Caco-2 (cell line): ENCODE measurements around the gene LRRTM4. TPM values are rescaled to one million over a fixed set of nuclear protein-coding genes. Genes with fewer than 3 reads are reported as not detected.

Experiments used
- BruUV-seq: library from RNA; stranded (reverse); fragments of 400-500 nt; replicated peaks from 2 replicates; lab custom pipeline; 2021; lab: Mats Ljungman, UMichigan
- CTCF ChIA-PET: fragments of 300-600 bp; sonication (Branson Sonifier 250); formaldehyde crosslinking; loops from one replicate; lab custom pipeline; 2022; ENCODE audit warnings: antibody characterized with exemption; lab: Charles Lee
- POLR2A ChIA-PET: fragments of 300-600 bp; sonication (Branson Sonifier 250); formaldehyde crosslinking; loops from one replicate; lab custom pipeline; 2022; ENCODE audit warnings: antibody characterized with exemption; lab: Charles Lee
- DNase-seq, 2 experiments: peaks; one replicate each; pipeline versions ENCODE4 v3.0.0 to v3.0.0-alpha.2; 2020 to 2022
- H3K27me3 ChIP-seq: replicated peaks from 2 replicates; pipeline ENCODE4 v1.6.0; 2011; ENCODE audit warnings: low read length; ENCODE audit not compliant: control insufficient read depth, insufficient read depth
- H3K36me3 ChIP-seq: 2 replicates; pipeline ENCODE4 v1.5.1; 2011; ENCODE audit warnings: low read length; ENCODE audit not compliant: control insufficient read depth, insufficient read depth
- H3K4me1 ChIP-seq: fragments of 250-450 bp; sonication (Bioruptor Pico); 2 replicates; pipeline ENCODE4 v1.5.1; 2020; ENCODE audit warnings: mild to moderate bottlenecking
- H3K4me3 ChIP-seq: 2 replicates; pipeline ENCODE4 v1.5.1; 2011; ENCODE audit warnings: low read depth, mild to moderate bottlenecking, control low read depth, low read length
- H3K9me3 ChIP-seq: fragments of 250-450 bp; sonication (Bioruptor Pico); 2 replicates; pipeline ENCODE4 v1.5.1; 2020; ENCODE audit warnings: mild to moderate bottlenecking, moderate library complexity
- H3K27ac Mint-ChIP-seq: one replicate; pipeline ENCODE4 v1.8.0; 2022; ENCODE audit warnings: mixed read lengths; ENCODE audit not compliant: unreplicated experiment
- H3K27me3 Mint-ChIP-seq: one replicate; pipeline ENCODE4 v1.8.0; 2022; ENCODE audit warnings: mixed read lengths; ENCODE audit not compliant: insufficient read depth, unreplicated experiment
- H3K36me3 Mint-ChIP-seq: one replicate; pipeline ENCODE4 v1.8.0; 2022; ENCODE audit warnings: mild to moderate bottlenecking, mixed read lengths; ENCODE audit not compliant: insufficient read depth, unreplicated experiment
- H3K4me1 Mint-ChIP-seq: one replicate; pipeline ENCODE4 v1.8.0; 2022; ENCODE audit warnings: low read depth, mixed read lengths; ENCODE audit not compliant: unreplicated experiment
- H3K4me3 Mint-ChIP-seq: one replicate; pipeline ENCODE4 v1.8.0; 2022; ENCODE audit warnings: mild to moderate bottlenecking, moderate library complexity, mixed read lengths; ENCODE audit not compliant: unreplicated experiment
- H3K9me3 Mint-ChIP-seq: one replicate; pipeline ENCODE4 v1.8.0; 2022; ENCODE audit warnings: mixed read lengths; ENCODE audit not compliant: unreplicated experiment
- intact Hi-C: fragments of 100-400 bp; cut with micrococcal nuclease; formaldehyde crosslinking; loops from one replicate; pipeline ENCODE4 v1.10.0; 2022; ENCODE audit not compliant: unreplicated experiment
- total RNA-seq: library from RNA; stranded (reverse); gene quantifications from 2 replicates; pipeline ENCODE4 v1.2.3, GENCODE V29; 2022
- TF ChIP-seq, protein P1 (sequence below), 2 experiments: fragments of 200-600 bp in 1 of 2; IDR thresholded peaks; 1 replicate in 1 of 2; 2 replicates in 1 of 2; pipeline versions ENCODE4 v1.5.1 to v1.8.0; 2011 to 2022; ENCODE audit warnings: antibody characterized with exemption in 1 of 2, control low read depth in 1 of 2, inconsistent platforms in 1 of 2, low read depth in 1 of 2, low read length in 1 of 2, mild to moderate bottlenecking in 1 of 2, moderate library complexity in 1 of 2; ENCODE audit not compliant: insufficient read depth in 1 of 2, severe bottlenecking in 1 of 2, unreplicated experiment in 1 of 2

Gene LRRTM4
- total RNA-seq, 1 experiment from 2014 or later: 0.32 TPM

DNA sequence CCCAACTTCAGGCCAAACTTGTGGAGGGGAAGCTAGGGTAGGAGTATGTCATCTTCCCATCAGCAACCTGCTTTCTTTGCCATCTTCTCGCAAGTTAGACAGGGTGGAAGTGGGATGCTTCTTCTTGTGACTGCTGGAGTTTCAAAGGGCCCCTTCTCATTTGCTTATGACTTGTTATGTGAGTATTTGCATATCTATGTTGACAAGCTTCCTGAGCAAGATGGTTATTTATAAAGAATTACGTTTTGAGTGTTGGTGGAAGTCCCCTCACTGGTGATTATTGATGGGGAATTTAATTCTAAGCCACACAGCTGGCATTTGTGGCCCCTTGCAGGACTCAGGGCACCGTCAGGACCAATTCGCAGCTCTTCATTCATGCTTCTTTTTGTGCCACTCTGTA is 791.0 kb downstream of the LRRTM4 start:
- DNase-seq: no peak
- intact Hi-C loops: no loop called here
- no peak overlapping the region for H3K27ac Mint-ChIP-seq
- H3K4me1 Mint-ChIP-seq: no peaks in the 10 kb centered on the region
- BruUV-seq: no TSS peak
- H3K27me3 Mint-ChIP-seq: peaks cover under 1% of the 10 kb centered on the region
- POLR2A ChIA-PET: no interaction called here
- H3K4me3 Mint-ChIP-seq: no peak overlapping the region
- no peaks in the 10 kb centered on the region for H3K27me3 ChIP-seq
- no peaks in the 10 kb centered on the region for H3K4me1 ChIP-seq
- no peaks in the 10 kb centered on the region for H3K36me3 ChIP-seq
- TF ChIP-seq, protein P1, sequence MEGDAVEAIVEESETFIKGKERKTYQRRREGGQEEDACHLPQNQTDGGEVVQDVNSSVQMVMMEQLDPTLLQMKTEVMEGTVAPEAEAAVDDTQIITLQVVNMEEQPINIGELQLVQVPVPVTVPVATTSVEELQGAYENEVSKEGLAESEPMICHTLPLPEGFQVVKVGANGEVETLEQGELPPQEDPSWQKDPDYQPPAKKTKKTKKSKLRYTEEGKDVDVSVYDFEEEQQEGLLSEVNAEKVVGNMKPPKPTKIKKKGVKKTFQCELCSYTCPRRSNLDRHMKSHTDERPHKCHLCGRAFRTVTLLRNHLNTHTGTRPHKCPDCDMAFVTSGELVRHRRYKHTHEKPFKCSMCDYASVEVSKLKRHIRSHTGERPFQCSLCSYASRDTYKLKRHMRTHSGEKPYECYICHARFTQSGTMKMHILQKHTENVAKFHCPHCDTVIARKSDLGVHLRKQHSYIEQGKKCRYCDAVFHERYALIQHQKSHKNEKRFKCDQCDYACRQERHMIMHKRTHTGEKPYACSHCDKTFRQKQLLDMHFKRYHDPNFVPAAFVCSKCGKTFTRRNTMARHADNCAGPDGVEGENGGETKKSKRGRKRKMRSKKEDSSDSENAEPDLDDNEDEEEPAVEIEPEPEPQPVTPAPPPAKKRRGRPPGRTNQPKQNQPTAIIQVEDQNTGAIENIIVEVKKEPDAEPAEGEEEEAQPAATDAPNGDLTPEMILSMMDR (IDR thresholded peaks at IDR 0.05; ENCODE audit: insufficient read depth in 1 of 2, low read depth in 1 of 2, low read length in 1 of 2, severe bottlenecking in 1 of 2, unreplicated experiment in 1 of 2): no peak
- no peaks in the 10 kb centered on the region for H3K9me3 ChIP-seq
- CTCF ChIA-PET: interaction anchor here (0.7 kb wide), 1 partner anchor 1117 kb away, joined by 5 read pairs; no protein-coding TSS in a partner anchor
- H3K9me3 Mint-ChIP-seq: no peaks in the 10 kb centered on the region
- H3K4me3 ChIP-seq: no peak overlapping the region
- H3K36me3 Mint-ChIP-seq: no peaks in the 10 kb centered on the region

DNA sequence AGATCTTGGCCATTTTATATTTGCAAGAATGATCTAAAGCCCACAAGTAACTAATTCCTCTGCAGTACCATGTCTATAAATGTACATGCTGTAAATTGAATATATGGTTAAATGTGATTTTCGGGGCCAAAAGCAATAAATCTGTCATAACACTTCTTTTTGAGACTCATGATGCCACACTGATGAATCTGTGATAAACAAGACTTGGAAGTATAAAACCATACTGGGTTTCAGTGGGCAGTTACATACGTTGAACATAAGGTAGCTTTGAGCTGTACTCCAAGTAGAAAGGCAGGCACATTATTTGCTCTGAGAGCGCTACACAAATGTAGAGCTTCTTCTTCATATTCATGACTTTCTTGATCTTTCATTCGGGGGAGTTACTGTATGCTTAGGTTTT is 792.2 kb downstream of the LRRTM4 start:
- CTCF ChIA-PET: no interaction called here
- BruUV-seq: no TSS peak
- TF ChIP-seq, protein P1 (IDR thresholded peaks at IDR 0.05; ENCODE audit: insufficient read depth in 1 of 2, low read depth in 1 of 2, low read length in 1 of 2, severe bottlenecking in 1 of 2, unreplicated experiment in 1 of 2): no peak
- H3K4me3 ChIP-seq: no peak overlapping the region
- Mint-ChIP-seq H3K9me3 (no peaks in the 10 kb centered on the region), H3K4me1 (no peaks in the 10 kb centered on the region), H3K4me3 (no peak overlapping the region), H3K27me3 (peaks cover 2% of the 10 kb centered on the region), H3K27ac (no peak overlapping the region), H3K36me3 (no peaks in the 10 kb centered on the region)
- no peak for DNase-seq
- H3K36me3 ChIP-seq: no peaks in the 10 kb centered on the region
- H3K9me3 ChIP-seq: no peaks in the 10 kb centered on the region
- POLR2A ChIA-PET: no interaction called here
- intact Hi-C loops: no loop called here
- H3K27me3 ChIP-seq: no peaks in the 10 kb centered on the region
- no peaks in the 10 kb centered on the region for H3K4me1 ChIP-seq

GRCh38 chr2:76721226-76721625 is 801.0 kb downstream of the LRRTM4 start:
- ChIA-PET POLR2A (no interaction called here), CTCF (no interaction called here)
- Histone ChIP-seq H3K4me3 (no peak overlapping the region), H3K27me3 (no peaks in the 10 kb centered on the region), H3K4me1 (no peaks in the 10 kb centered on the region), H3K36me3 (no peaks in the 10 kb centered on the region), H3K9me3 (no peaks in the 10 kb centered on the region)
- H3K9me3 Mint-ChIP-seq: no peaks in the 10 kb centered on the region
- no peak overlapping the region for H3K4me3 Mint-ChIP-seq
- intact Hi-C loops: no loop called here
- BruUV-seq: no TSS peak
- H3K36me3 Mint-ChIP-seq: no peaks in the 10 kb centered on the region
- H3K27ac Mint-ChIP-seq: no peak overlapping the region
- TF ChIP-seq, protein P1 (IDR thresholded peaks at IDR 0.05; ENCODE audit: insufficient read depth in 1 of 2, low read depth in 1 of 2, low read length in 1 of 2, severe bottlenecking in 1 of 2, unreplicated experiment in 1 of 2): no peak
- peaks cover 2% of the 10 kb centered on the region for H3K27me3 Mint-ChIP-seq
- H3K4me1 Mint-ChIP-seq: no peaks in the 10 kb centered on the region
- no peak for DNase-seq
